ENCODE measurements around the gene DGCR6L. TPM values are rescaled to one million over a fixed set of nuclear protein-coding genes. Genes with fewer than 3 reads are reported as not detected.
"Not testable (repeated sequence)": the region's sequence is repeated elsewhere in the genome, so short reads cannot be mapped to it uniquely, and the experiment has no call there.

The DGCR6L gene
- total RNA-seq, 4 donors from 2014 or later, result 29.7 to 67.6 (median 45.0) TPM

- DNase-seq (ENCODE audit: low spot score), result no peak
- TF ChIP-seq, protein P1, sequence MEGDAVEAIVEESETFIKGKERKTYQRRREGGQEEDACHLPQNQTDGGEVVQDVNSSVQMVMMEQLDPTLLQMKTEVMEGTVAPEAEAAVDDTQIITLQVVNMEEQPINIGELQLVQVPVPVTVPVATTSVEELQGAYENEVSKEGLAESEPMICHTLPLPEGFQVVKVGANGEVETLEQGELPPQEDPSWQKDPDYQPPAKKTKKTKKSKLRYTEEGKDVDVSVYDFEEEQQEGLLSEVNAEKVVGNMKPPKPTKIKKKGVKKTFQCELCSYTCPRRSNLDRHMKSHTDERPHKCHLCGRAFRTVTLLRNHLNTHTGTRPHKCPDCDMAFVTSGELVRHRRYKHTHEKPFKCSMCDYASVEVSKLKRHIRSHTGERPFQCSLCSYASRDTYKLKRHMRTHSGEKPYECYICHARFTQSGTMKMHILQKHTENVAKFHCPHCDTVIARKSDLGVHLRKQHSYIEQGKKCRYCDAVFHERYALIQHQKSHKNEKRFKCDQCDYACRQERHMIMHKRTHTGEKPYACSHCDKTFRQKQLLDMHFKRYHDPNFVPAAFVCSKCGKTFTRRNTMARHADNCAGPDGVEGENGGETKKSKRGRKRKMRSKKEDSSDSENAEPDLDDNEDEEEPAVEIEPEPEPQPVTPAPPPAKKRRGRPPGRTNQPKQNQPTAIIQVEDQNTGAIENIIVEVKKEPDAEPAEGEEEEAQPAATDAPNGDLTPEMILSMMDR (IDR thresholded peaks at IDR 0.05), result no peak
Measured at GRCh38 chr22:20312396-20313191, 7.3 kb downstream of the DGCR6L start.

DNA sequence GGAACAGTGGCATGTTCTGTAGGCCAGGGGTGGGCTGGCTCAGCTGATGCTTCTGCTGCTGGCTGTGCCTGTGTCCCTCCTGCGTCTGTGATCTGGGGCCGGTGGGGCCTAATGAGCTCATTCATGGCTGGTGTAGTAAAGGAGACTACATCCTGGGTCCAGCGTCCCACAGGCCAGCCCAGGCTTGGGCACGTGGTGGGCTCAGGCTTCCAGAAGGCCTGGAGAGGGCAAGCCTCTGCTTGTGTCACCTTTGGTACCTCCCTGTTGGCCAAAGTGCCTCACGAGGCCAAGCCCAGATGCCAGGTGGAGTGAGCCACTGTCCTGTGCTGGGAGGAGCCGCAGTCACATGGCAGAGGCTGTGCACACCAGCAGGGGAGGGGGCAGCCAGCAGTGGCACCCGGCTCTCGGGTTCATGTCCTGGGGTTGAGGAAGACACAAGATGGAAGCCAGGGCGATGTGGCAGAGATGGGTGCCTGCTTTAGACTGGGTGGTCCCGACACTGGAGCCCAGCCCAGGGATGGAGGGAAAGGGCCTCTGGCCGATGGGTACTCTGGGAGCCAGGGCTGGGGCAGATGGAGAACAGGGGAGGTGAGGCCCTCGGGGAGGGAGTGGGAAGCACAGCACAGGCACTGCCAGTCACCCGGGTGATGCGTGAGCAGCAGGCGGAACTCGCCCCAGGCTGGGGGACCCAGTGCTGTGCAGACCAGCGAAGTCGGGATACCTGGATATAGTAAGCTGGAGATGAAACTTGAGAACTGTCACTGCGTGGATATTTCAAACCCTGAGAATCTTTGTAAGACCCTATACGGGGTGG, 8.4 kb downstream of the DGCR6L start:
- not testable (repeated sequence) for DNase-seq (ENCODE audit: low spot score); ATAC-seq (ENCODE audit: low FRiP score)

More at GRCh38 chr22:20312396-20313191, 7.3 kb downstream of the DGCR6L start:
- ATAC-seq (ENCODE audit: low FRiP score), result no peak

DNA sequence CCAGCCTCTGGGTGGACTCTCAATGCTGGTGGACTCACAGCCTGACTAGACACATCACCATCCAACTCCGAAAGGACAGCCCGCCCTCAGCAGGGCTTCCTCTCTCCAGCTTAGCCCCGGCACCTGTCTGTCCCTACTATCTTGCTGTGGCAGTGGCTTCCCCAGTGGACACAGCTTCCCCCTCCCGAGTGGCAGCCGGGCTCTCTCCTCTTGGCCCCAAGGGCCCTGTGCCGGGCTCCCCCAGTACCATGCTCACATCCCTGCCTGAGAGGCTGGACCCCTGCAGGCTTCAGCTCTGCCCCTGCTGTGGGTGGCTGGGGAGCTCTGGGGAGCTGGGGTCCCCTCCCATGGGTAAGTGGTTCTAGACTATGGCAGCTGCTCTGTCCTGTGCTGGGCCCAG, 9.1 kb downstream of the DGCR6L start:
- DNase-seq (ENCODE audit: low spot score); ATAC-seq (ENCODE audit: low FRiP score): not testable (repeated sequence)

DNA sequence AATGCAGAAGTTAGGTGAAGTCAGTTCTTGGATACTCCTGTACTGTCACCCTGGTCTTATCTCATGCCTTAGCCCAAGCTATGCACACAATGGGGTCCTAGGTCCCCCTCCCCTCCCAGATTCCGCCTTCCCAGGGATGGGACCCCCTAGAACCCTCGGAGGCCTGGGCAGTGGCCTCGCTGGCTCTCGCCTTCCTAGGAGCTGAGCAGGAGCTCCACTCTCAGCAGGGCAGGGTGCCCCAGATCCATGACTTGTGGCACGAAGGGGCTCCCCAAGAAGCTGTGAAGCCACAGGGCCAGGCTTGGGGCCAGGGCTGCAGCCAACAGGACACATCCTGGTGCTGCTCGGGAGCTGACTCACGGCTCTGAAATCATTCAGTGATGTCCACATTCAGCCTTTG, 9.7 kb downstream of the DGCR6L start:
- not testable (repeated sequence) for ATAC-seq (ENCODE audit: low FRiP score); DNase-seq (ENCODE audit: low spot score)

- not testable (repeated sequence) for DNase-seq (ENCODE audit: low spot score); ATAC-seq (ENCODE audit: low FRiP score)
Measured at GRCh38 chr22:20308806-20309650, 10.8 kb downstream of the DGCR6L start.

GRCh38 chr22:20307448-20308447, 12.1 kb downstream of the DGCR6L start:
- ATAC-seq (ENCODE audit: low FRiP score); DNase-seq (ENCODE audit: low spot score): not testable (repeated sequence)

DNA sequence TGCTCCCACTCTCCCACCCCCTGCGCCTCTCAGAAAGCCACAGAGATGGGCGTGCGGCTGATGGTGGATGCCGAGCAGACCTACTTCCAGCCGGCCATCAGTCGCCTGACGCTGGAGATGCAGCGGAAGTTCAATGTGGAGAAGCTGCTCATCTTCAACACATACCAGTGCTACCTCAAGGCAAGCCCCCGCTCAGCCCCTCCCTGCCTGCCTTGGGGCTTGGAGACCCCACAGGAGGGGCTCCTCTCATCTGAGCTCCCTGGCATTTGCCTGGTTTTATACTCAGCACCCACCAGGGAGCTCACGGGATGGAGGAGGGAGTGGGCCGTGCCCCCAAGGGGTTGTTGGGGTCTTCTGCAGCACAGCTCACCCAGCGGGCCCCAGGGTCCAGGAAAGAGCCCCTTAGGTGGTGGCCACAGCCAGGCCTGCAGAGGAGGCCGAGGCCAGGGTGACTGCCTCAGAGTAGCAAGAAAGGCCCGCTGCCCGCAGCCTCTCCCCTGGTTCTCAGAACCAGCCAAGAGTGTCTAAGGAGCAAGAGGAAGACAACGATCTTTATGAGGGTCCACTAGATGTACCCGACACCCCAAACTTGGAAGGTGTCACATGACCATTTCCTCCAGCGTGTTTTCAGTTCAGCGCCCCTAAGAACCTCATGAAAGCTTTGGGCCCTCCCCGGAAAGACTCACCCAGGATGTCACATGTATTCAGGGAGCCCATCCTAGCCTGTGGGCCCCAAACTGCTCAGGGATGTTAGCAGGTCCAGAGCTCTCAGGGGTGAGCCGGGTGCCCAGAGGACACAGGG, 13.0 kb downstream of the DGCR6L start:
- not testable (repeated sequence) for DNase-seq (ENCODE audit: low spot score); ATAC-seq (ENCODE audit: low FRiP score)

DNA sequence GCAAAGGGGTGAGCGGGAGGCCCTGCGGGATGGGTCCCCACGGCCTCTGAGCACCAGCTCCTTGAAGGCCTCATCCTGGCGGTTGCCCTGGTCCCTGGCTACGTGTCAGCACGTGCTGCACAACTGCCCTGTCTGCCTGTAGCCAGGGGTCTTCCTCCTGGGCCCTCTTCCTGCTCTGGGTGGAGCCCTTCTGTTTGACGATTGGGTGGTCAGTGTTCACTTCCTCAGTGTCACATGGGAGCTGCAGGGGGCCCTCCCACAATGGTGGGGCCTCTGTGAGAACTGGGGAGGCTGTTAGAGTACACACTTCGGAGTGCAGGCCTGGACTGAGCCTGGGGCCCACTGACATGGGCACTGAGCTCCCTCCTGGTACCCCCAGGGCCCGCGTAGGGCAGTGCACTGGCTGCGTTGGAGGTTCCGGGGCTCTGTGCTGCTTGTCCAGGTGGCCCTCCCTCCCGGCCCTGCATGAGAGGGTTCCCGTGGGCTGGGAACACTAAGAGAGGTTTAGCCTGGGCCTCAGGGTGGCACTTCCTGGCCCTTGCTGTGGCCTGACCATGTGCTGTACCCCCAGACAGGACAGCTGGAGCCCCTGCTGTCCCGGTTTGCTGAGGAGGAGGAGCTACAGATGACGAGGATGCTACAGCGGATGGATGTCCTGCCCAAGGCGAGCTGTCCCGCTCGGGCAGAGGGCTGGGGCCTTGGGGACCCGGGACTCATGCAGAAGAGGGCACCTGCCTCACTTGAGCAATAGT, 13.8 kb downstream of the DGCR6L start:
- TF ChIP-seq, protein P1 (IDR thresholded peaks at IDR 0.05), result no peak
- no peak for DNase-seq (ENCODE audit: low spot score)
- no peak for ATAC-seq (ENCODE audit: low FRiP score)

DNA sequence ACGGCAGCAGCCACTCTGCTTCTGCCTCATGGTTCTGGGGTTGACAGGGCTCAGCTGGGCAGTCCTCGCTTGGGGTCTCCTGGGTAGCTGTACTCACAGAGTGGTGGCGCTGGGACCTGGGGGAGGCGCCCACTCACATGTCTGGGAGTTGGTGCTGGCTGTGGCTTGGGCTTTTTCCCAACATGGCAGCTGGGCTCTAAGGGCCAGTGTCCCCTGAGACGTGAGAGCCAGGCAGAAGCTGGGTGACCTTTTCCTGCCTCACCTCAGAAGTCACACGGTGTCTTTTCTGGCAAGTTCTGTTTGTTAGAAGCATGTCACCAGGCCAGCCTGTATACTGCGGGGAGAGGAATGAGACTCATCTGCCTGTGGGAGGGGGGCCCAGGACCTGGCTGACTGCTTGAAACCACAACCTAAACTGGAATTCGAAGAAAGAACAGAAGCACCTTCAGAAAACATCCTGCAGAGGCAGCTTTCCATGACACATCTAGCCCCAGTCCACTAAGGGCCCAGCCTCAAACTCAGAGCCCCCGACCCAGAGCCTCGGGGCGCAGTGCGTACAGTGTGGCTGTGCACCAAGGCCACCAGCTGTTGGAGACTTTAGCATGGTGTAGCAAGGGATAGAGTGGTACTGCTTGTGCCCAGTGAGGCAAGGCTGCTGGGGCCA, 14.5 kb downstream of the DGCR6L start:
- ATAC-seq (ENCODE audit: low FRiP score), result not testable (repeated sequence)

More for the DNA sequence above, 14.5 kb downstream of the DGCR6L start:
- DNase-seq (ENCODE audit: low spot score), result not testable (repeated sequence)
